ENCODE data around the gene EGFL6.
"Not testable (repeated sequence)": the region's sequence is repeated elsewhere in the genome, so short reads cannot be mapped to it uniquely, and the experiment has no call there.

EGFL6 gene

GRCh38 chrX:13661735-13662288 is 92.4 kb downstream of the EGFL6 start:
- no peak for TF ChIP-seq CTCF (IDR thresholded peaks at IDR 0.05; ENCODE audit: extremely low read depth, missing control alignments)

GRCh38 chrX:13662355-13662791 is 93.0 kb downstream of the EGFL6 start:
- DNase-seq (ENCODE audit: low spot score): peak; percentile 3
- TF ChIP-seq CTCF (IDR thresholded peaks at IDR 0.05; ENCODE audit: extremely low read depth, missing control alignments): no peak

More at GRCh38 chrX:13661735-13662288, 92.4 kb downstream of the EGFL6 start:
- DNase-seq (ENCODE audit: low spot score): no peak

GRCh38 chrX:13664020-13664419 is 94.6 kb downstream of the EGFL6 start:
- TF ChIP-seq CTCF (IDR thresholded peaks at IDR 0.05; ENCODE audit: extremely low read depth, missing control alignments): no peak

GRCh38 chrX:13666836-13667235 is 97.4 kb downstream of the EGFL6 start:
- no peak for DNase-seq (ENCODE audit: low spot score)
- TF ChIP-seq CTCF (IDR thresholded peaks at IDR 0.05; ENCODE audit: extremely low read depth, missing control alignments): no peak

More at GRCh38 chrX:13664020-13664419, 94.6 kb downstream of the EGFL6 start:
- no peak for DNase-seq (ENCODE audit: low spot score)

- TF ChIP-seq CTCF (IDR thresholded peaks at IDR 0.05; ENCODE audit: extremely low read depth, missing control alignments): no peak
- DNase-seq (ENCODE audit: low spot score): no peak
These were observed 98.5 kb downstream of the EGFL6 start for GRCh38 chrX:13667919-13668318.

GRCh38 chrX:13669246-13669737 is 99.9 kb downstream of the EGFL6 start:
- TF ChIP-seq CTCF (IDR thresholded peaks at IDR 0.05; ENCODE audit: extremely low read depth, missing control alignments): no peak
- DNase-seq (ENCODE audit: low spot score): peak; percentile 33

GRCh38 chrX:13669755-13670154 is 100.4 kb downstream of the EGFL6 start:
- DNase-seq (ENCODE audit: low spot score): not testable (repeated sequence)

GRCh38 chrX:13670197-13670596 is 100.8 kb downstream of the EGFL6 start:
- no peak for DNase-seq (ENCODE audit: low spot score)
- no peak for TF ChIP-seq CTCF (IDR thresholded peaks at IDR 0.05; ENCODE audit: extremely low read depth, missing control alignments)

Measured in GM20000 (cell line).